HG03108 (cell line): ENCODE measurements around the gene TOMM40L.
A peak's percentile ranks its signal among the peaks of the same experiment; 100 is the strongest.
"Not testable (repeated sequence)": the region's sequence is repeated elsewhere in the genome, so short reads cannot be mapped to it uniquely, and the experiment has no call there.

Source experiments
- ATAC-seq: cut with Tn5 transposase; IDR thresholded peaks from one replicate; pipeline ENCODE4 v1.9.1; 2021; ENCODE audit warnings: moderate library complexity; ENCODE audit not compliant: unreplicated experiment

Gene TOMM40L

GRCh38 chr1:161219078-161219892 is 6.6 kb upstream of the TOMM40L start:
- no peak for ATAC-seq

- no peak for ATAC-seq
Observed at GRCh38 chr1:161220002-161220401, 5.9 kb upstream of the TOMM40L start.

GRCh38 chr1:161222175-161223019 is 3.5 kb upstream of the TOMM40L start:
- ATAC-seq = no peak

DNA sequence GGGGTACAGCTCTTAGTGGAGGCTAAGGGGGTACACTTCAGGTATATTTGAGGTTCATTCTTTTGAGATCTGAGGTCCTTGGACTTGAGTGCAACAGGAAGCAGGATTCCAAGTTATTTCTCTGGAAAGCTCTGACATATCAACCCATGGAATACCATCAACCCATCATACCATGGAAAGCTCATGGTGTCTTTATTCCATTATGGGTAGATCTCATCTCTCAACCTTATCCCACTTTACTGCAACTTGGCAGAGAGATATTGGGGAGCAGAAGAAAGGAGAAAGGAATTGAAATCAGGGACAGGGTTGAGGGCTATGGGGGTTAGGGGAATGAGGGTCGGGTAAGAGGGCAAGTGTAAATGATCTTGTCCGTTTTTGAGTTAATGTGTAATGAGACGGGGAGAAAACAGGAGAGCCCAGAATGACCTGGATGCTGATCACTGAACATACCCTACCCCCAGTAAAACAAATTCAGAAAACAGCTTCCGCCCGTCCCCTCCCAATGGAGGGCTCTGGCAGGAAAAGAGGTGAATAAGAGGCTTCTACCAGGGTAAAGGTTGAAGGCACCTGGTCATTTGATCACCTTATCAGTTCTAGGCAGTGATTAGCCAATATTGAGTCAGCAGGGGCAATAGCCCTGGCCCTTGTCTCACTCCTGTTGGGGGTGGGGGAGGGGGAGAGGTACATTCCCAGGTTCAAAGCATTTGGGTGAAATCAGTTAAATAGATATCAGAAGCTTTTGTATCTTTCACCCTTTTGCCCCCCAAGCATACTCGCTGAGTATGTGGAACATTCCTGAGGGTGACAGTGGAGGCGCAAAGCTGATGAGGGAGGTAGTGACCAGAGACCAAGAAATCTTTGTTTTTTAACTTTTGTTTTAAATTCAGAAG is 1.8 kb upstream of the TOMM40L start:
- no peak for ATAC-seq

- ATAC-seq = not testable (repeated sequence)
Observed at GRCh38 chr1:161224695-161225087, 1.2 kb upstream of the TOMM40L start.

GRCh38 chr1:161225178-161225533 is 704 bp upstream of the TOMM40L start:
- ATAC-seq = no peak

GRCh38 chr1:161226320-161226711 is 456 bp downstream of the TOMM40L start:
- ATAC-seq = no peak

- no peak for ATAC-seq
Observed at GRCh38 chr1:161226759-161227158, 899 bp downstream of the TOMM40L start.

GRCh38 chr1:161227196-161227871 is 1.5 kb downstream of the TOMM40L start:
- ATAC-seq = peak; percentile 27

DNA sequence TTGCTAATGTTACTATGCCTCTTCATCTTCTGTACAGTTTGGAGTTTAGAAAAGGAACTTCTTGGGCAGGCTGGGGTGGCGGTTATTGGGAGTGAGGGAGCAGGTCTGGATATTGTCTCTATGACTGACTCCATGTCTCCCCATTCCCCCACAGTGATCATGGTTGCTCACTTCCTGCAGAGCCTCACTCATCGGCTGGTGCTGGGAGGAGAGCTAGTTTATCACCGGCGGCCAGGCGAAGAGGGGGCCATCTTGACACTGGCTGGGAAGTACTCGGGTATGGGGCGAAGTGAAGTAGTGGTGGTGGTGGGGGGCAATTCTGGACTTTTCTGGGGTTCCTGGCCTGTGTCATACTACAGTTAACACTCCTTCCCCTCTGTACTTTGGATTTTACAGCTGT is 2.2 kb downstream of the TOMM40L start:
- ATAC-seq = no peak

DNA sequence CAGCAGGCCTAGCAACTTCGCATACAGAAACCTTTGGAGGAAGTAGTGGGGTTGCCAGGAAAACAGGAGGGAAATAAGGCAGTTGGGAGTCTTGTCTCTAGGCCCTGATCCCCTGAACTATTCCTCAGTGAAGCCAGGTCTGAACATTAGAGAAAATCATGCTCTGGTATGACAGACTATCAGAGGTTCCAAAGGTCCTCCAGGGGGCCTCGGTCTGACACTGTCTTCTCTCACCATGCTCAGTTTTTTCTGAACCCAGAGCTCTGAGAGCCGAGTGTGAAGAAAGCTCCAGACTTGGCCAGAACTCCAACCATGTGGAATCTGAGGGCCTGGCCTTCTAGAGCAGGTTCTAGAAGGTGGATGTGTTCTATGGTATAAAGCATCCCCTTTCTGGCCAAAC is 4.0 kb downstream of the TOMM40L start:
- ATAC-seq = no peak

DNA sequence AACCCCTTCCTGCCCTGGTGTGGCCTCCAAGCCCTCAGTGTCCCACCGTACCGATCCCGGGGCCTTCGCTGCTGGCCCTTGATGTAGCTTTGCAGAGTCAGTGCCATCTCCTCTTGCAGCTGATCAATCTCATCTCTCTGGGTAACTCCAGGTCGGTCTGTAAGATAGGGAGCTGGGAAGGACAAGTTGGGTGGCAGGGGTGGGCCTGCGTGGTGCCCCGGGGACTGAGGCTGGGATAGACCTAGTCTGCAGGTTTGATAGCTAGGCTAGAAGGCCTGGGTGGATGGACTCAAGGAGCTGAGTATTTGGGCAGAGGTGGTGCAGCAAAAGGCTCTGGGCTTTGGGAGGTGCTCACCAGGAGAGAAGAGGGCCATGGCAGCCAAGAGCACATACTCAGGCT is 4.9 kb downstream of the TOMM40L start:
- ATAC-seq = no peak

GRCh38 chr1:161233102-161233501 is 7.2 kb downstream of the TOMM40L start:
- no peak for ATAC-seq

DNA sequence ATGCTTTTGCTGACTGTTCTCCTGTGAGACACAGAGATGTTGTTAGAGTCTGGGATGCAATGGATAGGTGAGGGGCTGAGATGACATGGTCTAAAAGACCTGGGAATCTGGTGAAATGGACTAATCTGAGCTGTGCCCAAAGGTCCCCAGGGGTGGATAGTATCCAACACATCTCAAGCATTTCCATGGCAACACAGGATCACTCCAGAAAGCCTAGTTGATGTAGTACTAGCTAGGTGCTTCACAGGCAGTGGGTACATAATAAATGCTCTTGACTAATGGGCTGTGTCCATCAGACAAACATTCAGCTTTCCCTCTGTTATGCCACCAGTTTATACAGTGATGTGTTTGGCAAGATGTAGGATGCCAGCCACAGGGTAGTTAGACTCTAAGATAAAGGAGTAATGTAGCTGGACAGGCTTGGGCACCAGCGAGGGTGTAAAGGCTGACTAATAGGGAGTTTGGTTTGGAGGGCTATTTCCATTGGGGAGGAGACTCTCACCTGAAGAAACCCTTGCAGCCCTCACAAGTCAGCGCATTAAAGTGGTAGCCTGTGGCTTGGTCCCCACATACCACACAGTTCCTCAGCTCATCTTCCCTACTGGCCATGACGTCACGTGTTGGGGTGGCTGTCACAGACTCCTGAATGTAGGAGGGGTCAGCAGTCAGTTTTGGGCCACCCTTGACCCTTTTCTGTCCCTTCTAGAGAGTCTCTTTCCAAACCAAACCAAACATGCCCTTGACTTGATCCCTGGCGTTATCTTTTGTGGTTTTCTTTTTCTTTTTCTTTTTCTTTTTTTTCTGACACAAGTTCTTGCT is 10.3 kb downstream of the TOMM40L start:
- no peak for ATAC-seq

- ATAC-seq = no peak
Observed at GRCh38 chr1:161238039-161238473, 12.2 kb downstream of the TOMM40L start, which contains the start of gene NR1I3. Gene NR1I3, minus strand, starts transcription at chr1:161238203. Its CDS starts 1,638 bp downstream, at chr1:161236565.

- no peak for ATAC-seq
Observed at GRCh38 chr1:161241682-161242081, 15.8 kb downstream of the TOMM40L start.

DNA sequence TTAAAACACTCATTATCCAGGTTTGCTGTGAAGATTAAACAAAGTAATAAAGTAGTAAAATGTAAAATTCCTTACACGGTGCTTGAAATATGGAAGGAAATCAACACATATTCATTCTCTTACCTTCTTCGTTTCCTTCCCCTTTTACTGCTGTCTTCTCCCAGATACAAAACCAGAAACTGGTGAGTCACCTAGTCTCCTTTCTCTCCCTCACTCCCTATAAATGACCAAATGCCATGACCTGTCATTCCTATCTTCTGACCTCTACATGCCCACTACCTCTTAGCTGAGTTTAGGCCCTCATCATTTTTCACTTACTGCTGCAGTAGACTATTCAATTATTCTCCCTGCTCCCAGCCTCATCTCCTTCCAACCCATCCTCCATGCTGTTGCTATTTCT is 16.5 kb downstream of the TOMM40L start:
- ATAC-seq = no peak

- ATAC-seq = no peak
Observed at GRCh38 chr1:161244888-161245287, 19.0 kb downstream of the TOMM40L start.

DNA sequence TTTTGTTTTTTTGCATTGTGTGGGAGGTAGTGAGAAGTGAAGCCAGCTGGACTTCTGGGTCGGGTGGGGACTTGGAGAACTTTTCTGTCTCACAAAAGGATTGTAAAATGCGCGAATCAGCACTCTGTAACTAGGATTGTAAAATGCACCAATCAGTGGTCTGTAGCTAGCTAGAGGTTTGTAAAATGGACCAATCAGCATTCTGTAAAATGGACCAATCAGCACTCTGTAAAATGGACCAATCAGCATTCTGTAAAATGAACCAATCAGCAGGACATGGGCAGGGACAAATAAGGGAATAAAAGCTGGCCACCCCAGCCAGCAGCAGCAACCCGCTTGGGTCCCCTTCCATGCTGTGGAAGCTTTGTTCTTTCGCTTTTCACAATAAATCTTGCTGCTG is 24.2 kb downstream of the TOMM40L start:
- not testable (repeated sequence) for ATAC-seq

DNA sequence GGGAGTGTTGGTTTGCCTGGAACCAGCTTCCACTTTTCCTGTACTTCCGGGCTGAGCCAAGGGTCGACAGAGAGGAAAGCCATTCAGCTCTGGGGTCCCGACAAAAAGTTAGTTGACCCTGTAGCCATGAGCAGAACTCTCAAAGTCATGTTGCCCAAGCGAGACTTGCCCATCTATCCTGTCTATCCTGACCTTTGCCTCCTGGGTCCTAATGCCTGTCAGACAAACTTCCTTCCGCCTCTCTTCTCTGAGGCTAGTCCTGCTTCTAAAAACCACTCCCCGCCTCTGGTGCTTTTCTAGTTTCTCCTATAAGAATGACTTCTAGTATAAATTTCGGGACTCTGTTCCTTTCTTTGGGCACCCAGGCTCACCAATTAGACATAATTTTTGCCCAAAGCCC is 25.0 kb downstream of the TOMM40L start:
- ATAC-seq = no peak
